HG02642 (cell line): ENCODE data around the gene TTBK2.

ENCODE experiments used
- ATAC-seq: cut with Tn5 transposase; IDR thresholded peaks from one replicate; pipeline ENCODE4 v1.9.1; 2021; ENCODE audit warnings: mild to moderate bottlenecking; ENCODE audit not compliant: unreplicated experiment, poor library complexity

The TTBK2 gene

DNA sequence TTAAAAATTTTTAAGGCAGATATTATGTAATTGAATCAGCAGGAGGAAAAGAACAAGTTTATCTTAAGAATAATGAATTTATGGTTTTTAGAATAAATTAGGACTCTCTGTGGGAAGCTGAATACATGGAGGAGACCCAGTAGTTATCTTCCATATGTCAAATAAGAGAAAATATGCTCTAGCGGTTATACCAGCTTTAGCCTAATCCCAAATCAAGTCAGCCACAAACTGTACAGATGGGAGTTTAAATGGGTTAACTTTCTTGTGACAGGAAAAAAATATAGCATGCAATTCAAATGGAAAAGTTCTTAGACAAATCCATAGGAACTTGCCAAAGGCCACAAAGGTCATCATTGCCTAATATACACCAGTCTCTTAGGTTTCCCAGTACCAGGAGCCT, 84.3 kb downstream of the TTBK2 start:
- ATAC-seq, result no peak

GRCh38 chr15:42832576-42832975, 88.0 kb downstream of the TTBK2 start:
- no peak for ATAC-seq

- ATAC-seq, result no peak
These were observed 94.2 kb downstream of the TTBK2 start for GRCh38 chr15:42826251-42826890.

DNA sequence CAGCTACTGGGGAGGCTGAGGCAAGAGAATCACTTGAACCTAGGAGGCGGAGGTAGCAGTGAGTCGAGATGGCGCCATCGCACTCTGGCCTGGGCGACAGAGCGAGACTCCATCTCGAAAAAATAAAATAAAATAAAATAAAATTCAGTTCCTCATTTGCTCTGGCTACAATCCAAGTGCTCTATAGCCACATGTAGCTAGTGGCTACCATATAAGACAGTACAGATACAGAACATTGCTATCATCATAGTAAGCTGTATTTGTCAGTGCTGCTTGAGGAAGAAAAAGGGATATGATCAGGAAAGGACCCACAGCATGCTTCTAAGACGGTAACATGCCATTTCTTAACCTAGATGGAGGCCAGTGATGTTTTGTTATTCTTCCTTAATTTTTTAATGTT, 95.0 kb downstream of the TTBK2 start:
- ATAC-seq, result no peak

- no peak for ATAC-seq
These were observed 99.8 kb downstream of the TTBK2 start for GRCh38 chr15:42820811-42821210.

GRCh38 chr15:42819786-42820185, 100.8 kb downstream of the TTBK2 start:
- no peak for ATAC-seq

DNA sequence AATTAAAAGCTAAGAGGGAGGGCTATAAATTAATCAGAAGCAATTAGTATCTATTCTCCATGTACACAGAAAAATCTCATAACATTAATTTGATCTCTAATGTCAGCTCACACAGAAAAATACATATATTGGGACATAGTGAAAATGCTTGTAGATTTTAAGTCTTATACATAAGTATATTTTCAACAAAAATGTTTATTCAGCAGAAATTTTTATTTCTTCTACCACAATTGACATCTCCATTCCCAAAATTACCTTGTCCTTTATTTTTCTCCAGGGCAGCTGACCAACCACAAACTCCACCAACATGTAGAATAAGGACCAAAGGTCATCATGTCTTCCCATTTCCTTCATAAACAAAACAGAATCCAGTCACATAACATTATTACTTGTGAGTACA, 109.1 kb downstream of the TTBK2 start:
- no peak for ATAC-seq

GRCh38 chr15:42808913-42809312, 111.7 kb downstream of the TTBK2 start:
- no peak for ATAC-seq

GRCh38 chr15:42805266-42805665, 115.3 kb downstream of the TTBK2 start:
- ATAC-seq, result no peak

GRCh38 chr15:42804739-42805138, 115.8 kb downstream of the TTBK2 start:
- ATAC-seq, result no peak

- no peak for ATAC-seq
These were observed 117.1 kb downstream of the TTBK2 start for GRCh38 chr15:42803436-42803835.

GRCh38 chr15:42802168-42802567, 118.4 kb downstream of the TTBK2 start:
- ATAC-seq, result no peak

DNA sequence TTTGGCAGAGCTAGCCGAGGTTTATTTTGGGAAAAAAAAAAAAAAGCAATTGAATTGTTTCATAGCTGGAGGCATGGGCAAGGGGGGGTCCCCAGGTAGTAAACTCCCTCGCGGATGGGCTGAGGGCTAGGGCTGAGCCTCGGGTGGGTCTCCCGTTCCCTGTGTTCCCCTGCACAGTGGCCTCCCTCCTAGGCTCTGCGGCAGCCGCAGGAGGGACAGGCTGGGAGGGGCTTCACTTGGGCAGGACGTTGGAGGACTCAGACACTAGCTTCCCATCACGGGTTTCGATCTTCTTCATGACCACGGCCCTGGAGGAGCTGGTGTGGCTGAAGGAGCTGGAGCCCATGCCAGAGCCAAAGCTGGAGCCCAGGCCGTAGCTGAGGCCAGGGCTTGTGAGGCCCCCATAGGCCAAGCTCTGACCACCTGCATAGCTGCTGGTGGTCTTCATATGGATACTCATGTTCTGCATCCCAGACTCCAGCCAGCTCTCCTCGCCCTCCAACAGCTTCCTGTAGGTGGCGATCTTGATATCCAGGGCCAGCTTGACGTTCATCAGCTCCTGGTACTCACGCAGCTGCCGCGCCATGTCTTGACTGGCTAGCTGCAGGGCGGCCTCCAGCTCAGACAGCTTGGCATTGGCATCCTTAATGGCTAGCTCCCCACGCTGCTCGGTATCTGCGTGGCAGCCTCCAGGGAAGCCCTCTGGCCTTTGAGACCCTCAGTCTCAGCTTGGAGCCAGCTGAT, 119.7 kb downstream of the TTBK2 start:
- no peak for ATAC-seq

DNA sequence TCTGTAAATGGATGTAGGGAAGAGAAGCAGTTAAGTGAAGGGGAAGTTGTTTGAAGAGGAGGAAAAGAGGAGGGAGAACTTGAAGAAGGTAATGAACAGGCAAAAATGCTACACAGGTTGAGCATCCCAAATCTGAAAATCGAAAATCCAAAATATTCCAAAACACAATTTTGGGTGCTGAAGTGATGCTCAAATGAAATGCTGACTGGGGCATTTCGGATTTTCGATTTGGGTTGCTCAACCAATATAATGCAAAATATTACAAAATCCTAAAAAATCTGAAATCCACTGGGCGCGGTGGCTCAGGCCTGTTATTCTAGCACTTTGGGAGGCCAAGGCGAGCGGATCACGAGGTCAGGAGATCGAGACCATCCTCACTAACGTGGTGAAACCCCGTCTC, 121.8 kb downstream of the TTBK2 start:
- no peak for ATAC-seq

GRCh38 chr15:42796955-42797782, 123.4 kb downstream of the TTBK2 start:
- ATAC-seq, result no peak

DNA sequence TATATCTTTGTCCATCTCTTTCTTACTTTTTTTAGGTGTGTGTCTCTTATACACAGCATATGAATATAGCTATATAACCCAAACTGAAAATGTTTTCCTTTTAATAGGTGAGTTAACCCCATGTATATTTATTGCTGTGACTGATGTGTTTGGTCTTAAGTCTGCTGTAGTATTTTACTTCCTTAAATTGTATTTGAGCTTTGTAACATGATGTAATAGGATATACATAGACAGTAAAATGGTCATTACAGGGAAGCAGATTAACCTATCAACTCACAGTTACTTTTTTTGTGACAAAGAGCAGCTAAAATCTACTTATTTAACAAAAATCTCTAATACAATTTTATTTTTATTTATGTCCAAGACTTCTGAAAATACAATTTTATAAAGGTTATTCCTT, 131.9 kb downstream of the TTBK2 start:
- ATAC-seq, result no peak

- no peak for ATAC-seq
These were observed 133.6 kb downstream of the TTBK2 start for GRCh38 chr15:42786978-42787377.

GRCh38 chr15:42785569-42785968, 135.0 kb downstream of the TTBK2 start:
- ATAC-seq, result no peak

GRCh38 chr15:42784705-42785104, 135.9 kb downstream of the TTBK2 start:
- ATAC-seq, result no peak

- ATAC-seq, result no peak
These were observed 137.9 kb downstream of the TTBK2 start for GRCh38 chr15:42782716-42783115.

- no peak for ATAC-seq
These were observed 145.2 kb downstream of the TTBK2 start for GRCh38 chr15:42775416-42775815.
